Osteoblast (primary cell): Measurements from ENCODE around the gene RING1. TPM values are rescaled to one million over a fixed set of nuclear protein-coding genes. Genes with fewer than 3 reads are reported as not detected.

ENCODE experiments used
- DNase-seq: peaks from one replicate; pipeline ENCODE4 v3.0.0; 2011; ENCODE audit warnings: low spot score, mixed read lengths; ENCODE audit not compliant: insufficient read length; ENCODE audit errors: missing footprints
- H2AFZ ChIP-seq: 2 replicates; pipeline ENCODE4 v1.6.0; 2011; ENCODE audit warnings: mild to moderate bottlenecking, low read length
- H3K27ac ChIP-seq: 2 replicates; pipeline ENCODE4 v1.5.1; 2011; ENCODE audit warnings: mild to moderate bottlenecking, low read depth, low read length, moderate library complexity
- H3K27me3 ChIP-seq: 2 replicates; pipeline ENCODE4 v1.6.0; 2012; ENCODE audit warnings: mild to moderate bottlenecking, control low read depth, inconsistent platforms, low read length, moderate library complexity; ENCODE audit not compliant: insufficient read depth
- H3K36me3 ChIP-seq: 2 replicates; pipeline ENCODE4 v1.5.1; 2011; ENCODE audit warnings: mild to moderate bottlenecking, low read length, control low read depth, moderate library complexity; ENCODE audit not compliant: insufficient read depth
- H3K4me1 ChIP-seq: 2 replicates; pipeline ENCODE4 v1.5.1; 2011; ENCODE audit warnings: mild to moderate bottlenecking, low read length, control low read depth, moderate library complexity; ENCODE audit not compliant: insufficient read depth
- H3K4me2 ChIP-seq: 2 replicates; pipeline ENCODE4 v1.6.0; 2011; ENCODE audit warnings: mild to moderate bottlenecking, low read length; ENCODE audit not compliant: insufficient read depth
- H3K4me3 ChIP-seq: fragments of 200-600 bp; sonication (generic); 3 replicates; pipeline ENCODE4 v1.5.1; 2012; ENCODE audit warnings: mild to moderate bottlenecking, low read length, inconsistent platforms; ENCODE audit not compliant: insufficient read depth
- H3K79me2 ChIP-seq: 2 replicates; pipeline ENCODE4 v1.6.0; 2012; ENCODE audit warnings: mild to moderate bottlenecking, low read length, control low read depth, inconsistent platforms; ENCODE audit not compliant: insufficient read depth
- H3K9me3 ChIP-seq: 2 replicates; pipeline ENCODE4 v1.5.1; 2011; ENCODE audit warnings: low read depth, low read length, control low read depth
- H4K20me1 ChIP-seq: 2 replicates; pipeline ENCODE4 v1.6.0; 2012; ENCODE audit warnings: mild to moderate bottlenecking, low read length, control low read depth; ENCODE audit not compliant: insufficient read depth
- CTCF ChIP-seq: IDR thresholded peaks from 2 replicates; pipeline ENCODE4 v1.5.1; 2011; ENCODE audit warnings: mild to moderate bottlenecking, low read depth, low read length, moderate library complexity; ENCODE audit errors: extremely low read depth
- total RNA-seq: library from RNA; depleted of rRNA; stranded (reverse); fragments of >200 nt; gene quantifications from 2 replicates; pipeline ENCODE4 v1.2.3, GENCODE V29; 2012

RING1 gene
- total RNA-seq, 1 donor: 34.0 TPM

- TF ChIP-seq CTCF: no peak
- Histone ChIP-seq H3K27me3 (no peaks in the 10 kb centered on the region), H3K9me3 (no peaks in the 10 kb centered on the region), H4K20me1 (peaks cover 63% of the 10 kb centered on the region), H3K27ac (peak within 1 kb of the TSS; percentile 98), H3K36me3 (peaks cover 48% of the 10 kb centered on the region), H3K4me2 (peak within 1 kb of the TSS; percentile 99), H3K4me1 (peaks cover 52% of the 10 kb centered on the region), H3K79me2 (peaks cover 67% of the 10 kb centered on the region), H2AFZ (peak within 1 kb of the TSS; percentile 89), H3K4me3 (peak within 1 kb of the TSS; percentile 81)
- DNase-seq: peak; percentile 100
These were observed 7.8 kb upstream of the RING1 start, which contains the start of the genes RXRB and SLC39A7 for GRCh38 chr6:33200219-33201146. Gene RXRB, minus strand, starts transcription at chr6:33200665. Its CDS starts 189 bp downstream, at chr6:33200476. Gene SLC39A7, plus strand, starts transcription at chr6:33200867. Its CDS starts 379 bp downstream, at chr6:33201246.

- peak; percentile 90 for DNase-seq
- Histone ChIP-seq H3K4me3 (peak overlapping the region; percentile 81), H2AFZ (peak overlapping the region; percentile 89), H3K9me3 (no peaks in the 10 kb centered on the region), H3K36me3 (peaks cover 41% of the 10 kb centered on the region), H3K4me1 (peaks cover 59% of the 10 kb centered on the region), H4K20me1 (peaks cover 57% of the 10 kb centered on the region), H3K4me2 (peak overlapping the region; percentile 99), H3K27ac (peak overlapping the region; percentile 98), H3K79me2 (peaks cover 67% of the 10 kb centered on the region), H3K27me3 (no peaks in the 10 kb centered on the region)
- no peak for TF ChIP-seq CTCF
These were observed 7.2 kb upstream of the RING1 start for GRCh38 chr6:33201147-33201545.

- Histone ChIP-seq H3K9me3 (no peaks in the 10 kb centered on the region), H3K36me3 (peaks cover 33% of the 10 kb centered on the region), H2AFZ (no peak overlapping the region), H3K27me3 (no peaks in the 10 kb centered on the region), H4K20me1 (peaks cover 51% of the 10 kb centered on the region), H3K4me3 (peak overlapping the region; percentile 81), H3K4me1 (peaks cover 67% of the 10 kb centered on the region), H3K4me2 (peak overlapping the region; percentile 99), H3K79me2 (peaks cover 66% of the 10 kb centered on the region), H3K27ac (peak overlapping the region; percentile 98)
- DNase-seq: peak; percentile 71
- no peak for TF ChIP-seq CTCF
These were observed 6.4 kb upstream of the RING1 start for GRCh38 chr6:33201935-33202334.

- Histone ChIP-seq H3K4me1 (peaks cover 63% of the 10 kb centered on the region), H3K4me2 (peak overlapping the region; percentile 99), H3K27me3 (no peaks in the 10 kb centered on the region), H3K27ac (peak overlapping the region; percentile 17), H3K4me3 (peak overlapping the region; percentile 81), H3K9me3 (no peaks in the 10 kb centered on the region), H3K36me3 (peaks cover 29% of the 10 kb centered on the region), H3K79me2 (peaks cover 64% of the 10 kb centered on the region), H4K20me1 (peaks cover 44% of the 10 kb centered on the region), H2AFZ (no peak overlapping the region)
- DNase-seq: peak; percentile 84
- no peak for TF ChIP-seq CTCF
These were observed 5.5 kb upstream of the RING1 start for GRCh38 chr6:33202799-33203198.
